ENCODE measurements around the gene DYNC2LI1.

The DYNC2LI1 gene

GRCh38 chr2:43758739-43759138, 15.1 kb upstream of the DYNC2LI1 start:
- TF ChIP-seq, protein P1, sequence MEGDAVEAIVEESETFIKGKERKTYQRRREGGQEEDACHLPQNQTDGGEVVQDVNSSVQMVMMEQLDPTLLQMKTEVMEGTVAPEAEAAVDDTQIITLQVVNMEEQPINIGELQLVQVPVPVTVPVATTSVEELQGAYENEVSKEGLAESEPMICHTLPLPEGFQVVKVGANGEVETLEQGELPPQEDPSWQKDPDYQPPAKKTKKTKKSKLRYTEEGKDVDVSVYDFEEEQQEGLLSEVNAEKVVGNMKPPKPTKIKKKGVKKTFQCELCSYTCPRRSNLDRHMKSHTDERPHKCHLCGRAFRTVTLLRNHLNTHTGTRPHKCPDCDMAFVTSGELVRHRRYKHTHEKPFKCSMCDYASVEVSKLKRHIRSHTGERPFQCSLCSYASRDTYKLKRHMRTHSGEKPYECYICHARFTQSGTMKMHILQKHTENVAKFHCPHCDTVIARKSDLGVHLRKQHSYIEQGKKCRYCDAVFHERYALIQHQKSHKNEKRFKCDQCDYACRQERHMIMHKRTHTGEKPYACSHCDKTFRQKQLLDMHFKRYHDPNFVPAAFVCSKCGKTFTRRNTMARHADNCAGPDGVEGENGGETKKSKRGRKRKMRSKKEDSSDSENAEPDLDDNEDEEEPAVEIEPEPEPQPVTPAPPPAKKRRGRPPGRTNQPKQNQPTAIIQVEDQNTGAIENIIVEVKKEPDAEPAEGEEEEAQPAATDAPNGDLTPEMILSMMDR (IDR thresholded peaks at IDR 0.05; ENCODE audit: insufficient read depth, low read length, missing control alignments) = no peak
- H3K4me3 ChIP-seq (ENCODE audit: low read depth, low read length) = no peak overlapping the region
- ChIA-PET POLR2A (interaction anchor here (0.6 kb wide), 1 partner anchor 13 kb away, joined by 3 read pairs; no protein-coding TSS in a partner anchor), CTCF (no interaction called here)
- no peak for DNase-seq (ENCODE audit: low read depth, low spot score)

DNA sequence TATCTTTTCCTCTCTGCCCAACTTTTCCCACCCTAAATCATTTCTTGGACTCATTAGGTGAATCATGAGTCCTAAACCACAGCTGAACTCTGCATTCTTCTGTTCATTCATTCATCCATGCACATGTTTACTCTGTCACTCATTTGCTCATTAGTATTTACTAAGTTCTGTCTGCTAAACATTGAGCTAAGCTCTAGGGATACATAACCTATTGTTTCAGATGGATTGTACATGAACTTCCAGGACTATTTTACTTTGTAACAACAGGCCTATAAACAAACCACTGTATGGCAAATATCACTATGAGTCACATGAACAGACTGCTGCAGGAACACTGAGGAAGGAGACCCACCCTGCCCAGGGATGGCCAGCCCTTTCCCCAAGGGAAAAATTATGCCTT, 14.6 kb upstream of the DYNC2LI1 start:
- no peak overlapping the region for H3K4me3 ChIP-seq (ENCODE audit: low read depth, low read length)
- CTCF ChIA-PET = no interaction called here
- POLR2A ChIA-PET = interaction anchor here (0.6 kb wide), 1 partner anchor 13 kb away, joined by 3 read pairs; no protein-coding TSS in a partner anchor
- DNase-seq (ENCODE audit: low read depth, low spot score) = peak; percentile 29
- TF ChIP-seq, protein P1 (IDR thresholded peaks at IDR 0.05; ENCODE audit: insufficient read depth, low read length, missing control alignments) = no peak

- TF ChIP-seq, protein P1 (IDR thresholded peaks at IDR 0.05; ENCODE audit: insufficient read depth, low read length, missing control alignments) = no peak
- no peak overlapping the region for H3K4me3 ChIP-seq (ENCODE audit: low read depth, low read length)
- ChIA-PET CTCF (interaction anchor here (1.4 kb wide), 1 partner anchor 9 kb away, joined by 3 read pairs; no protein-coding TSS in a partner anchor), POLR2A (no interaction called here)
- no peak for DNase-seq (ENCODE audit: low read depth, low spot score)
Observed at GRCh38 chr2:43762286-43762685, 11.6 kb upstream of the DYNC2LI1 start.

DNA sequence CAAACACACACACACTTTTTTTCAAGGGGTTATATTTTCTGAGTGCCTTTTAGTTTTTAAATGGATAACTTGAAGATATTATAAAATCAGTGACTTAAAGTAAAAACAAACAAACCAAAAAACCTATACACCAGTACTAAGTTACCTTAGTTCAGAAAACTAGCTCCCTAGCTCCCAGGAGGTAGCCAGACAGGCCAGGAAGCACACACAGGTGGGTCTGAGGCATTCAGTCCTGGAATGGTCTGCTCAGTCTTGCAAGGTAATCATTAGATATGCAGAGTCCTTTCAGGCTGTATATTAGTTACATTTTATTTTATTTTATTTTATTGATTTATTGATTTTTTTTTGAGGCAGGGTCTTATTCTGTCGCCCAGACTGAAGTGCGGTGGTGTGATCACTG, 10.7 kb upstream of the DYNC2LI1 start:
- DNase-seq (ENCODE audit: low read depth, low spot score) = no peak
- POLR2A ChIA-PET = no interaction called here
- CTCF ChIA-PET = no interaction called here
- H3K4me3 ChIP-seq (ENCODE audit: low read depth, low read length) = no peak overlapping the region
- TF ChIP-seq, protein P1 (IDR thresholded peaks at IDR 0.05; ENCODE audit: insufficient read depth, low read length, missing control alignments) = no peak

- no peak overlapping the region for H3K4me3 ChIP-seq (ENCODE audit: low read depth, low read length)
- DNase-seq (ENCODE audit: low read depth, low spot score) = no peak
- ChIA-PET POLR2A (no interaction called here), CTCF (interaction anchor here (1.2 kb wide), 1 partner anchor 10 kb away, joined by 3 read pairs; no protein-coding TSS in a partner anchor)
- TF ChIP-seq, protein P1 (IDR thresholded peaks at IDR 0.05; ENCODE audit: insufficient read depth, low read length, missing control alignments) = no peak
Observed at GRCh38 chr2:43764086-43764705, 9.6 kb upstream of the DYNC2LI1 start.

DNA sequence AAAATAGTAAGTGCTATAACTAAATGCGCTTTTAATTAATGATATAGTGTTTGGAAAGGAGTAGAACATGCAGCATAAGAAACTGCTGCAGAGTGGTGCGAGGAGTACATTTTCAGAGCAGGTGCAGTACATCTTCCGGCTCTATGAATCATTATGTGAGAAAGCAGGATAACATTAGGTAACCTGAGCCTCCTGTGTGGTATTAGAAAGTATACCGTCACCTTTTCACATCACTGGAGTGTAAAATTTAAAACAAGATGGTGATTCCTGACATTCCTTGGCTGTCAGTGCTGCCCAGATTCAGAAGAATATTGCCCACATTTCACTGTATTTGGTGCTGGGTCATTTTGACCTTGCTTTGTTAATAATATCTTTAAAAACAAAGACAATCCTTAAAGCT, 7.8 kb upstream of the DYNC2LI1 start:
- TF ChIP-seq, protein P1 (IDR thresholded peaks at IDR 0.05; ENCODE audit: insufficient read depth, low read length, missing control alignments) = no peak
- CTCF ChIA-PET = interaction anchor here (1.0 kb wide), 1 partner anchor 156 kb away, joined by 3 read pairs; no protein-coding TSS in a partner anchor
- no peak for DNase-seq (ENCODE audit: low read depth, low spot score)

More for the DNA sequence above, 7.8 kb upstream of the DYNC2LI1 start:
- no peak overlapping the region for H3K4me3 ChIP-seq (ENCODE audit: low read depth, low read length)
- POLR2A ChIA-PET = no interaction called here

Measured in AG04449 (cell line).